SK-N-SH treated with all-trans-retinoic acid at 6 μM for 48 hours (cell line): ENCODE data around the gene TMA7B.
"Not testable (repeated sequence)": the region's sequence is repeated elsewhere in the genome, so short reads cannot be mapped to it uniquely, and the experiment has no call there.

Experiments
- ATAC-seq: fragments of 200-7000 bp; cut with Tn5 transposase; 3 replicates; pipeline ENCODE4 v1.9.1; 2020; ENCODE audit warnings: mild to moderate bottlenecking, moderate library complexity
- BACH2 ChIP-seq: fragments of 250-450 bp; sonication (Bioruptor Pico); IDR thresholded peaks from 2 replicates; pipeline ENCODE4 v1.9.0; 2021; ENCODE audit warnings: mild to moderate bottlenecking, borderline replicate concordance
- CSDC2 ChIP-seq: fragments of 250-450 bp; sonication (Bioruptor Pico); IDR thresholded peaks from 2 replicates; pipeline ENCODE4 v1.5.0; 2020; ENCODE audit warnings: mild to moderate bottlenecking, moderate library complexity
- GLIS3 ChIP-seq: fragments of 250-450 bp; sonication (Bioruptor Pico); IDR thresholded peaks from 2 replicates; pipeline ENCODE4 v1.5.0; 2020; ENCODE audit warnings: mild to moderate bottlenecking, moderate library complexity
- ISL1 ChIP-seq: fragments of 250-450 bp; sonication (Bioruptor Pico); IDR thresholded peaks from 2 replicates; pipeline ENCODE4 v2.1.2; 2022; ENCODE audit warnings: mild to moderate bottlenecking, moderate library complexity
- OSR1 ChIP-seq: fragments of 250-450 bp; sonication (Bioruptor Pico); IDR thresholded peaks from 2 replicates; pipeline ENCODE4 v1.8.0; 2022; ENCODE audit warnings: moderate library complexity, mild to moderate bottlenecking, inconsistent platforms
- PPARA ChIP-seq: fragments of 250-450 bp; sonication (Bioruptor Pico); IDR thresholded peaks from 2 replicates; pipeline ENCODE4 v1.5.0; 2020; ENCODE audit warnings: mild to moderate bottlenecking, borderline replicate concordance
- RARB ChIP-seq: fragments of 250-450 bp; sonication (Bioruptor Pico); IDR thresholded peaks from 2 replicates; pipeline ENCODE4 v1.8.0; 2021; ENCODE audit warnings: mild to moderate bottlenecking, moderate library complexity
- SNAI2 ChIP-seq: fragments of 250-450 bp; sonication (Bioruptor Pico); IDR thresholded peaks from 2 replicates; pipeline ENCODE4 v1.5.0; 2020; ENCODE audit warnings: mild to moderate bottlenecking, moderate library complexity
- TOX ChIP-seq: fragments of 250-450 bp; sonication (Bioruptor Pico); IDR thresholded peaks from 2 replicates; pipeline ENCODE4 v1.8.0; 2021; ENCODE audit warnings: mild to moderate bottlenecking, moderate library complexity, borderline replicate concordance
- ZC3H10 ChIP-seq: fragments of 250-450 bp; sonication (Bioruptor Pico); IDR thresholded peaks from 2 replicates; pipeline ENCODE4 v1.5.1; 2021; ENCODE audit warnings: mild to moderate bottlenecking, moderate library complexity
- ZFP3 ChIP-seq: fragments of 250-450 bp; sonication (Bioruptor Pico); IDR thresholded peaks from 2 replicates; pipeline ENCODE4 v1.5.0; 2020; ENCODE audit warnings: mild to moderate bottlenecking, moderate library complexity
- ZFP30 ChIP-seq: fragments of 450-650 bp; formaldehyde crosslinking; IDR thresholded peaks from 2 replicates; pipeline ENCODE4 v1.5.0; 2022; ENCODE audit warnings: mild to moderate bottlenecking, moderate library complexity
- ZNF565 ChIP-seq: fragments of 450-650 bp; formaldehyde crosslinking; conservative IDR thresholded peaks from 2 replicates; pipeline ENCODE4 v1.5.0; 2020; ENCODE audit warnings: low read depth, mild to moderate bottlenecking, moderate library complexity
- ZNF70 ChIP-seq: fragments of 450-650 bp; formaldehyde crosslinking; IDR thresholded peaks from 2 replicates; pipeline ENCODE4 v1.5.0; 2020; ENCODE audit warnings: mild to moderate bottlenecking, moderate library complexity
- ZNF8 ChIP-seq: fragments of 450-650 bp; formaldehyde crosslinking; IDR thresholded peaks from 2 replicates; pipeline ENCODE4 v1.5.0; 2020; ENCODE audit warnings: mild to moderate bottlenecking, moderate library complexity
- TF ChIP-seq, protein P1 (sequence below): fragments of 250-450 bp; sonication (Bioruptor Pico); IDR thresholded peaks from 2 replicates; pipeline ENCODE4 v1.8.0; 2021; ENCODE audit warnings: low read depth, mild to moderate bottlenecking, moderate library complexity, borderline replicate concordance
- TF ChIP-seq, protein P2 (sequence below): fragments of 250-450 bp; sonication (Bioruptor Pico); IDR thresholded peaks from 2 replicates; pipeline ENCODE4 v1.5.1; 2020; ENCODE audit warnings: low read depth, mild to moderate bottlenecking, moderate library complexity
- TF ChIP-seq, protein P3 (sequence below): fragments of 250-450 bp; sonication (Bioruptor Pico); IDR thresholded peaks from 2 replicates; pipeline ENCODE4 v1.5.0; 2020; ENCODE audit warnings: mild to moderate bottlenecking, moderate library complexity
- TF ChIP-seq, protein P4 (sequence below): fragments of 250-450 bp; sonication (Bioruptor Pico); IDR thresholded peaks from 2 replicates; pipeline ENCODE4 v1.8.0; 2020; ENCODE audit warnings: mild to moderate bottlenecking, moderate library complexity, borderline replicate concordance
- TF ChIP-seq, protein P5 (sequence below): fragments of 250-450 bp; sonication (Bioruptor Pico); IDR thresholded peaks from 2 replicates; pipeline ENCODE4 v1.5.1; 2021; ENCODE audit warnings: mild to moderate bottlenecking, moderate library complexity

TMA7B gene

DNA sequence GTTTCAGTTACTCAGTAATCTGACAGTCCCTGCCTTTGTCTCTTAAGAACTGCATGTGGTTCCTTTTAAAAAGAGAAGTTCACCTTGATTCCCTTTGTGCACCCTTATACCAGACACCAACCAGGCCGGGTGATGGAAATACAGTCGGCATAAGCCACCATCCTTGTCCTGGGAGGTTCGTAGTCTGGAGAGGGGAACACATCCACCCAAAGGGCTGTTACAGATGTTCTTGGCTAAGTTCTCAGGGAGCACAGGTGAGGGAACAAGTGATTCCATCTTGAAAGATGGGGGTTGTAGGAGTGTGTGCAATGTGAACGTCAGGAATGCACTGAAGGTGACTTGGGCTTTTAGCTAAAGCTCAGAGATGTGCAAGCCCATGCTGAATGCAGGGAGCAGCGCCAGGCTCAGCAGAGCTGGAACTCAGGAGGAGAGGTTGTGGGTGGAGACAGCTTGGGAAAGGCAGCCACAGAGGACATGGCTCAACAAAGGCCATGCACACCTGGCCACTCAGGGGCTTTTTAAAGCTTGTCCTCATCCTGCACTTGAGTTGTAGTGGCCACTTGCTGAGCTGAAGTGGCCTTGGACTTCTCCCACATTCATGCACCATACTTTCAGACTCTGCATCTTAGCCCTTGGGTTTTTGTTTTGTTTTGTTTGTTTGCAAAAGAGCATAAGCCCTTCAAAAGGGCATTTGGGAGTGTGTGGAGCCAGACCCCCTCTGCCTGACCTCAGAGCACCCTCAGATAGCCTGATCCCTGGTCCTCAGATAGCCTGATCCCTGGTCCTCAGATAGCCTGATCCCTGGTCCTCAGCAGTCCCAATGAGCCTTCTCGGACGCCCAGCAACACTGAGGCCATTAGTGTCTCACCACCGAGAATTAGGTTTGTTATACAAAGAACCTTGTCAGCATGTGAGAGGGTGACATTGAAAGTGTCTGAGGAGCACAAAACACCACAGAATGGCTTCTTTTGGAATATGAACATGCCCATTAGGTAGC, 12.7 kb upstream of the TMA7B start (continued):
- TF ChIP-seq, protein P1, sequence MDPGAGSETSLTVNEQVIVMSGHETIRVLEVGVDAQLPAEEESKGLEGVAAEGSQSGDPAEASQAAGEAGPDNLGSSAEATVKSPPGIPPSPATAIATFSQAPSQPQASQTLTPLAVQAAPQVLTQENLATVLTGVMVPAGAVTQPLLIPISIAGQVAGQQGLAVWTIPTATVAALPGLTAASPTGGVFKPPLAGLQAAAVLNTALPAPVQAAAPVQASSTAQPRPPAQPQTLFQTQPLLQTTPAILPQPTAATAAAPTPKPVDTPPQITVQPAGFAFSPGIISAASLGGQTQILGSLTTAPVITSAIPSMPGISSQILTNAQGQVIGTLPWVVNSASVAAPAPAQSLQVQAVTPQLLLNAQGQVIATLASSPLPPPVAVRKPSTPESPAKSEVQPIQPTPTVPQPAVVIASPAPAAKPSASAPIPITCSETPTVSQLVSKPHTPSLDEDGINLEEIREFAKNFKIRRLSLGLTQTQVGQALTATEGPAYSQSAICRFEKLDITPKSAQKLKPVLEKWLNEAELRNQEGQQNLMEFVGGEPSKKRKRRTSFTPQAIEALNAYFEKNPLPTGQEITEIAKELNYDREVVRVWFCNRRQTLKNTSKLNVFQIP (CRISPR knock-in tag): no peak
- TF ChIP-seq ZFP3 (CRISPR knock-in tag) (no peak), TOX (CRISPR knock-in tag) (no peak)

DNA sequence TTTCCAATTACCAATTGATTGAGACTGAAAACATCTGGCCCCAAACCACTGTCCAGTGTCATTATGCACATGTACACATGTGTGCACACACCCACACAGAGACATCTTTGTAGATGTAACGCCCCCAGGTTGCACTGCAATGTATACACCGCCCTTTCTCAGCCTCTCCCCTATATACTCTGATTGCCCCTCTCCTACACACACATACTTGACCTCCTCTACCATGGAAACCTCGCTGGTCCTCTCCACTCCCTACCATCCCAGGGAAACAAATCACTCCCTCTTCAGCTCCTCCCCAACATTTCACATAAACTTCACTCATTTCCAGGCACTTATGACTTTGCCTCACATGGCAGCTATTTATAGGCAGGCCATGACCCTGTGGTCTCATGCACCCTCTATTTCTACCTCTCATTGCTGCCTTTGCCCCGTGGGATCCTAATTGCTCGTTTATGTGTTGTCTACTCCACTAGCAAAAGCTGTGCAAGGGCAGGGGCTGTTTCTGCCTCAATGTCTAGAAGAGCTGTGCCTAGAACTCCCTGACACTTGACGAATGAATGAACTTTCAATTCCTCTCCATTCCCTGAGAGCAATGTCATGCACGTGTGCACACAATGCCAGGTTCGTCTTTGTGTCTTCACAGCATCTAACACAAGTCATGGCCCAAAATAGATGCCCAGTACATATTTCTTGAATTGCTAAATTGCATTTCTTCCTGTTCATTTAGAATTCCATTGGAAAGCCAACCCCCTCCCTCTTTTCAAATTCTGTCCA, 10.0 kb upstream of the TMA7B start:
- ATAC-seq: no peak
- no peak for TF ChIP-seq ISL1 (CRISPR knock-in tag)
- no peak for TF ChIP-seq TOX (CRISPR knock-in tag)
- no peak for TF ChIP-seq ZFP3 (CRISPR knock-in tag)
- no peak for TF ChIP-seq GLIS3 (CRISPR knock-in tag)
- TF ChIP-seq, protein P1 (CRISPR knock-in tag): no peak
- no peak for TF ChIP-seq BACH2 (CRISPR knock-in tag)
- TF ChIP-seq ZNF565 (CRISPR knock-in tag): no peak
- TF ChIP-seq PPARA (CRISPR knock-in tag): no peak
- no peak for TF ChIP-seq SNAI2 (CRISPR knock-in tag)
- TF ChIP-seq ZNF70 (CRISPR knock-in tag): no peak
- TF ChIP-seq, protein P2, sequence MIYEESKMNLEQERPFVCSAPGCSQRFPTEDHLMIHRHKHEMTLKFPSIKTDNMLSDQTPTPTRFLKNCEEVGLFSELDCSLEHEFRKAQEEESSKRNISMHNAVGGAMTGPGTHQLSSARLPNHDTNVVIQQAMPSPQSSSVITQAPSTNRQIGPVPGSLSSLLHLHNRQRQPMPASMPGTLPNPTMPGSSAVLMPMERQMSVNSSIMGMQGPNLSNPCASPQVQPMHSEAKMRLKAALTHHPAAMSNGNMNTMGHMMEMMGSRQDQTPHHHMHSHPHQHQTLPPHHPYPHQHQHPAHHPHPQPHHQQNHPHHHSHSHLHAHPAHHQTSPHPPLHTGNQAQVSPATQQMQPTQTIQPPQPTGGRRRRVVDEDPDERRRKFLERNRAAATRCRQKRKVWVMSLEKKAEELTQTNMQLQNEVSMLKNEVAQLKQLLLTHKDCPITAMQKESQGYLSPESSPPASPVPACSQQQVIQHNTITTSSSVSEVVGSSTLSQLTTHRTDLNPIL: no peak
- TF ChIP-seq, protein P3, sequence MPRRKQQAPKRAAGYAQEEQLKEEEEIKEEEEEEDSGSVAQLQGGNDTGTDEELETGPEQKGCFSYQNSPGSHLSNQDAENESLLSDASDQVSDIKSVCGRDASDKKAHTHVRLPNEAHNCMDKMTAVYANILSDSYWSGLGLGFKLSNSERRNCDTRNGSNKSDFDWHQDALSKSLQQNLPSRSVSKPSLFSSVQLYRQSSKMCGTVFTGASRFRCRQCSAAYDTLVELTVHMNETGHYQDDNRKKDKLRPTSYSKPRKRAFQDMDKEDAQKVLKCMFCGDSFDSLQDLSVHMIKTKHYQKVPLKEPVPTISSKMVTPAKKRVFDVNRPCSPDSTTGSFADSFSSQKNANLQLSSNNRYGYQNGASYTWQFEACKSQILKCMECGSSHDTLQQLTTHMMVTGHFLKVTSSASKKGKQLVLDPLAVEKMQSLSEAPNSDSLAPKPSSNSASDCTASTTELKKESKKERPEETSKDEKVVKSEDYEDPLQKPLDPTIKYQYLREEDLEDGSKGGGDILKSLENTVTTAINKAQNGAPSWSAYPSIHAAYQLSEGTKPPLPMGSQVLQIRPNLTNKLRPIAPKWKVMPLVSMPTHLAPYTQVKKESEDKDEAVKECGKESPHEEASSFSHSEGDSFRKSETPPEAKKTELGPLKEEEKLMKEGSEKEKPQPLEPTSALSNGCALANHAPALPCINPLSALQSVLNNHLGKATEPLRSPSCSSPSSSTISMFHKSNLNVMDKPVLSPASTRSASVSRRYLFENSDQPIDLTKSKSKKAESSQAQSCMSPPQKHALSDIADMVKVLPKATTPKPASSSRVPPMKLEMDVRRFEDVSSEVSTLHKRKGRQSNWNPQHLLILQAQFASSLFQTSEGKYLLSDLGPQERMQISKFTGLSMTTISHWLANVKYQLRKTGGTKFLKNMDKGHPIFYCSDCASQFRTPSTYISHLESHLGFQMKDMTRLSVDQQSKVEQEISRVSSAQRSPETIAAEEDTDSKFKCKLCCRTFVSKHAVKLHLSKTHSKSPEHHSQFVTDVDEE (CRISPR knock-in tag): no peak
- TF ChIP-seq ZC3H10 (CRISPR knock-in tag): no peak
- no peak for TF ChIP-seq OSR1 (CRISPR knock-in tag)

DNA sequence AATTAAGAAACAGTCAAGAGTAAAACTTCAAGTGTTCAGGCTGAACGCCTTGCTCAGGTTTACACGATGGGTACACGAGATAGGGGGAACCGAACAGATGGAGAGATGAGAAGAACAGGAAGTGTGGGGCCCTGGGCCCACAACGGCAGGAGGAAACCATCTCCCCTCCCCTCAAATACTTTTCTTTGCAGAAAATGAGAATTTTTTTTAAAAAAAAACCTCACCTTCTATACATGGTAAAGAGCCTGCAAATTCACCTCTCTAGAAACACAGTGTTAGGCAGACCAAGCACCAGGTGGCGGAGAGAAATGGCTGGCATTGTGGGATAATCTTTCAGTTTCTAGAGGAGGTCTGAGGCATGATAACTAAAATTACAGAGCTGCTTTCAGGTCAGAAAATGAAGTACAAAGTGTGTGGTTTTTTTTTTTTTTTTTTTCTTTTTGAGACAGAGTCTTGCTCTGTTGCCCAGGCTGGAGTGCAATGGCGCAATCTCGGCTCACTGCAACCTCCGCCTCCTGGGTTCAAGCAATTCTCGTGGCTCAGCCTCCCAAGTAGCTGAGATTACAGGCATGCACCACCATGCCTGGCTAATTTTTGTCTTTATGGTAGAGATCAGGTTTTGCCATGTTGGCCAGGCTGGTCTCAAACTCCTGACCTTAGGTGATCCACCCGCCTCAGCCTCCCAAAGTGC, 8.4 kb upstream of the TMA7B start:
- not testable (repeated sequence) for ATAC-seq

DNA sequence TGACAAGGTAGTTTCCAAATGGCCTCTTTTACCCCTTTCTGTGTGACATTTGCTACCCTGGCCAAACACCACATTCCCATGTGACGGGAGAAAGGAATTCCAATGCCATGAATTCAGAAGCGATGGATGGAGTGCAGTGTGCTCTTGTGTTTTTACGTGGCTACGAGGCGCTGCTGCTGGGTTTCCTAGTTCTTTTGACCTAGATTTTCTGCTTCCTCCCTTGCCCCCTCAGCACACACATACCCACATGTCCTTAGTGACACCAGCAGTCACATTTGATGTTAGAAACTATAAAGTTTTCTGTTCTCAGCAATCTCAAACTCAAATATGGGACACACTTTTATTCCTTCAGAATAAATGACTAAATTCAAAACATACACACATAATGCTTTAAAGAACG, 7.8 kb upstream of the TMA7B start:
- TF ChIP-seq RARB: no peak
- TF ChIP-seq, all 23 proteins: peak for 0
- ATAC-seq: no peak

DNA sequence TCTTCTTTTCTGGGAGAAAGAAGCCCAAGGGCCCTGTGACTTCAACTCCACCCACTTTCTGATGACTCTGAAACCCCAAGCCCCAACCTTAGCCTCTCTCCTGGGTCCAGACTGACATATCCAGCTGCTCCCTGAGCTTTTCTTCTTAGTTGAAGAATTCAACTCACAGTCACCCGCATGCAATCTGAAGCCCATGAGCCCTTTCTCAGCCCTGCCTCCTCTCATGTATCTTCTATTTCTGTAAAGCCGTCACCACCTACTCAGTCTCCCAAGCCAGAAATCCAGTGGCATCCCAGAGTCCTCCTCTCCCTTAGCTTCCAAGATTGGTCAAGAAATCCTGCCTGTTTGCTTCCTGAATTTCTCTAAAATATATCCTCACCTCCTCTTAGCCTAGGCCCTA, 7.1 kb upstream of the TMA7B start:
- ATAC-seq: no peak
- TF ChIP-seq, protein P4, sequence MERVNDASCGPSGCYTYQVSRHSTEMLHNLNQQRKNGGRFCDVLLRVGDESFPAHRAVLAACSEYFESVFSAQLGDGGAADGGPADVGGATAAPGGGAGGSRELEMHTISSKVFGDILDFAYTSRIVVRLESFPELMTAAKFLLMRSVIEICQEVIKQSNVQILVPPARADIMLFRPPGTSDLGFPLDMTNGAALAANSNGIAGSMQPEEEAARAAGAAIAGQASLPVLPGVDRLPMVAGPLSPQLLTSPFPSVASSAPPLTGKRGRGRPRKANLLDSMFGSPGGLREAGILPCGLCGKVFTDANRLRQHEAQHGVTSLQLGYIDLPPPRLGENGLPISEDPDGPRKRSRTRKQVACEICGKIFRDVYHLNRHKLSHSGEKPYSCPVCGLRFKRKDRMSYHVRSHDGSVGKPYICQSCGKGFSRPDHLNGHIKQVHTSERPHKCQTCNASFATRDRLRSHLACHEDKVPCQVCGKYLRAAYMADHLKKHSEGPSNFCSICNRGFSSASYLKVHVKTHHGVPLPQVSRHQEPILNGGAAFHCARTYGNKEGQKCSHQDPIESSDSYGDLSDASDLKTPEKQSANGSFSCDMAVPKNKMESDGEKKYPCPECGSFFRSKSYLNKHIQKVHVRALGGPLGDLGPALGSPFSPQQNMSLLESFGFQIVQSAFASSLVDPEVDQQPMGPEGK (CRISPR knock-in tag): no peak
- TF ChIP-seq CSDC2: no peak
- TF ChIP-seq ZFP30 (CRISPR knock-in tag): no peak
- no peak for TF ChIP-seq ISL1 (CRISPR knock-in tag)
- TF ChIP-seq OSR1 (CRISPR knock-in tag): no peak
- TF ChIP-seq, protein P5, sequence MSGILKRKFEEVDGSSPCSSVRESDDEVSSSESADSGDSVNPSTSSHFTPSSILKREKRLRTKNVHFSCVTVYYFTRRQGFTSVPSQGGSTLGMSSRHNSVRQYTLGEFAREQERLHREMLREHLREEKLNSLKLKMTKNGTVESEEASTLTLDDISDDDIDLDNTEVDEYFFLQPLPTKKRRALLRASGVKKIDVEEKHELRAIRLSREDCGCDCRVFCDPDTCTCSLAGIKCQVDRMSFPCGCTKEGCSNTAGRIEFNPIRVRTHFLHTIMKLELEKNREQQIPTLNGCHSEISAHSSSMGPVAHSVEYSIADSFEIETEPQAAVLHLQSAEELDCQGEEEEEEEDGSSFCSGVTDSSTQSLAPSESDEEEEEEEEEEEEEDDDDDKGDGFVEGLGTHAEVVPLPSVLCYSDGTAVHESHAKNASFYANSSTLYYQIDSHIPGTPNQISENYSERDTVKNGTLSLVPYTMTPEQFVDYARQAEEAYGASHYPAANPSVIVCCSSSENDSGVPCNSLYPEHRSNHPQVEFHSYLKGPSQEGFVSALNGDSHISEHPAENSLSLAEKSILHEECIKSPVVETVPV (CRISPR knock-in tag): no peak
- no peak for TF ChIP-seq RARB
- TF ChIP-seq ZNF8 (CRISPR knock-in tag): no peak
- TF ChIP-seq ZNF70 (CRISPR knock-in tag): no peak
